Measurements from ENCODE around the gene ST14. TPM values are rescaled to one million over a fixed set of nuclear protein-coding genes. Genes with fewer than 3 reads are reported as not detected.

The ST14 gene
- total and polyA plus RNA-seq, 2 donors (not counting 1 experiment from before 2014, with no cell fraction given): 36.2 to 52.2 TPM

DNA sequence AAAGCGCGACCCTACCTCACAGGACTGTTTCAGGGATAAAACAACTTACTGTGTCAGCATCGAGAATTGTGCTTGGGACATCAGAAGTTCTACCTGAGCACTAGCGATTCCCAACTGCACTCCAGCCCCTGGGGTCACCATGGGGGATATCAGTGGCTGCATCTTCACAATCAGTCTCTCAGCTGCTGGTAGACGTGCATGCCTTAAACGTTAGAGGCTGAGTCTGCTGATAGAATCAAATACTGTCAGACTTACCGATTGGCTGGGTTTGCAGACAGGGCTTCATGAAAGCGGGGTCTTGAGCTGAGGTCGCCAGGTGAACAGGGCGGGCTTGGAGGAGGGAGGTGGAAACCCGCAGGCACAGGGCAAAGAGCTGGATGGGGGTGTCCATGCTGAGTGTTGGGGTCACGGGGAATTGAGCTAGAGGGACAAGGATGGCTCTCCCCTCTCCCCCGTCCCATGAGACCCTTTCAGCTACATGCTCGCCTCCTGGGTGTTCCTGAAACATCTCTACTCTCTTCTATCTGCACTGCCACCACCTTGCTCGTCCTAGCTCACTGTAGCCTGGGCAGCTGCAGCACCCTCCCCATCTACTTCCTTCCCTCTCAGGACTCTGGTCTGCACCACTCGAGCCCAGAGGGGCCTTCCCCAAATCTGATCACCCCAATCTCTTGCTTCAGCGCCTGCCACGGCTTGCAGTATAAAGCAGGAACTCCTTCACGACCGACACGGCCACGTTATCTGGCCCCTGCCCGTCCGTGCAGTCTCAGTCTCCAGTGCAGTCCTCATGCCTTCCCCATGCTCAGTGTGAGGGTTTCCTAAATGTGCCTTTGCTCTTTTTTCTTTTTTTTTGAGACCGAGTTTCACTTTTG lies 43.5 kb downstream of the ST14 start:
- DNase-seq: peak; percentile 44
- peak overlapping the region; percentile 67 for H3K4me3 Mint-ChIP-seq
- ChIA-PET CTCF (interaction anchor here (1.4 to 1.5 kb wide), 2 partner anchors 10 to 71 kb away, joined by 7 to 8 read pairs; no protein-coding TSS in a partner anchor), POLR2A (no interaction called here)
- H3K27ac Mint-ChIP-seq: peak overlapping the region; percentile 47
- WGBS (ENCODE audit: insufficient coverage): 52% methylated on average over 20 of the region's 25 CpGs
- peaks cover 0 to 25% of the 10 kb centered on the region in 2 experiments for H3K36me3 ChIP-seq (replicated peaks in 1 of 2; ENCODE audit: control extremely low read depth in 1 of 2, control insufficient read depth in 1 of 2, extremely low read depth in 1 of 2, insufficient read depth in 2 of 2, low read length in 1 of 2)
- H3K27me3 Mint-ChIP-seq: no peaks in the 10 kb centered on the region
- no peaks in the 10 kb centered on the region for H3K9me3 Mint-ChIP-seq (ENCODE audit: insufficient read depth)
- H3K4me1 ChIP-seq (ENCODE audit: control insufficient read depth in 2 of 2, insufficient read depth in 2 of 2, low read length in 2 of 2): peaks cover 18 to 24% of the 10 kb centered on the region in 2 donors
- intact Hi-C loops (cut with micrococcal nuclease): no loop called here
- H3K79me2 ChIP-seq (ENCODE audit: control insufficient read depth, insufficient read depth, low read length): no peaks in the 10 kb centered on the region
- H3K27ac ChIP-seq (ENCODE audit: low read length in 2 of 2): no peak overlapping the region
- H3K9me3 ChIP-seq (ENCODE audit: control extremely low read depth in 1 of 3, control insufficient read depth in 2 of 3, insufficient read depth in 1 of 3, low read length in 2 of 3): peaks cover 0 to 10% (median 0%) of the 10 kb centered on the region in 3 donors
- H2AFZ ChIP-seq (ENCODE audit: insufficient read depth, low read depth, low read length, poor library complexity, severe bottlenecking): no peak overlapping the region
- no peaks in the 10 kb centered on the region for H4K20me1 ChIP-seq (ENCODE audit: control insufficient read depth, insufficient read depth, low read length, poor library complexity, severe bottlenecking)
- peak; percentile 35 for ATAC-seq (ENCODE audit: low read depth)
- peaks cover 29% of the 10 kb centered on the region for H3K4me1 Mint-ChIP-seq
- peak overlapping the region; percentile 23 for H3K4me2 ChIP-seq (replicated peaks; ENCODE audit: low read depth, low read length, poor library complexity, severe bottlenecking)
- TF ChIP-seq, protein P1, sequence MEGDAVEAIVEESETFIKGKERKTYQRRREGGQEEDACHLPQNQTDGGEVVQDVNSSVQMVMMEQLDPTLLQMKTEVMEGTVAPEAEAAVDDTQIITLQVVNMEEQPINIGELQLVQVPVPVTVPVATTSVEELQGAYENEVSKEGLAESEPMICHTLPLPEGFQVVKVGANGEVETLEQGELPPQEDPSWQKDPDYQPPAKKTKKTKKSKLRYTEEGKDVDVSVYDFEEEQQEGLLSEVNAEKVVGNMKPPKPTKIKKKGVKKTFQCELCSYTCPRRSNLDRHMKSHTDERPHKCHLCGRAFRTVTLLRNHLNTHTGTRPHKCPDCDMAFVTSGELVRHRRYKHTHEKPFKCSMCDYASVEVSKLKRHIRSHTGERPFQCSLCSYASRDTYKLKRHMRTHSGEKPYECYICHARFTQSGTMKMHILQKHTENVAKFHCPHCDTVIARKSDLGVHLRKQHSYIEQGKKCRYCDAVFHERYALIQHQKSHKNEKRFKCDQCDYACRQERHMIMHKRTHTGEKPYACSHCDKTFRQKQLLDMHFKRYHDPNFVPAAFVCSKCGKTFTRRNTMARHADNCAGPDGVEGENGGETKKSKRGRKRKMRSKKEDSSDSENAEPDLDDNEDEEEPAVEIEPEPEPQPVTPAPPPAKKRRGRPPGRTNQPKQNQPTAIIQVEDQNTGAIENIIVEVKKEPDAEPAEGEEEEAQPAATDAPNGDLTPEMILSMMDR (IDR thresholded peaks at IDR 0.05): no peak
- TF ChIP-seq EZH2 (IDR thresholded peaks at IDR 0.05; ENCODE audit: borderline replicate concordance, insufficient read depth, low read depth, low read length, poor library complexity, severe bottlenecking): no peak
- H3K27me3 ChIP-seq (replicated peaks in 1 of 4; ENCODE audit: control extremely low read depth in 1 of 4, control insufficient read depth in 3 of 4, insufficient read depth in 4 of 4, low read length in 3 of 4): no peaks in the 10 kb centered on the region
- no peak overlapping the region for H3K4me3 ChIP-seq (ENCODE audit: control extremely low read depth in 1 of 5, extremely low read depth in 1 of 5, insufficient read depth in 1 of 5, low read depth in 2 of 5, low read length in 4 of 5)
- H3K9ac ChIP-seq (ENCODE audit: low read length): no peak overlapping the region
